Tibial nerve (tissue), 3 donors: ENCODE measurements around the gene SIAH2.

Source experiments
- CTCF ChIP-seq, 5 experiments: fragments of 200-600 bp in 3 of 5; fragments of 450-650 bp in 2 of 5; sonication (generic) in 3 of 5; IDR thresholded peaks; one replicate each; pipeline ENCODE4 v1.5.1; 2016 to 2019; ENCODE audit warnings: antibody characterized with exemption in 5 of 5, mild to moderate bottlenecking in 3 of 5, moderate library complexity in 2 of 5
- POLR2A ChIP-seq, 2 donors: fragments of 450-650 bp; IDR thresholded peaks; one replicate each; pipeline ENCODE4 v1.6.1; 2017; ENCODE audit warnings: antibody characterized with exemption in 2 of 2, mild to moderate bottlenecking in 2 of 2, moderate library complexity in 2 of 2

- no peak for TF ChIP-seq CTCF (IDR thresholded peaks at IDR 0.05)
- TF ChIP-seq POLR2A (IDR thresholded peaks at IDR 0.05) = no peak
These were observed 5.6 kb downstream of the SIAH2 start for GRCh38 chr3:150757364-150757763.
